ENCODE data around the gene NOTCH2.

GRCh38 chr1:119935373-119935772, 134.1 kb downstream of the NOTCH2 start:
- TF ChIP-seq CTCF (IDR thresholded peaks at IDR 0.05): no peak
- TF ChIP-seq POLR2A (IDR thresholded peaks at IDR 0.05): no peak

All from esophagus squamous epithelium (tissue), 4 donors.